Measurements from ENCODE around the gene MAPK10. TPM values are rescaled to one million over a fixed set of nuclear protein-coding genes. Genes with fewer than 3 reads are reported as not detected.

The MAPK10 gene
- polyA plus RNA-seq, 3 donors, result 0.36 TPM; not detected in 2

DNA sequence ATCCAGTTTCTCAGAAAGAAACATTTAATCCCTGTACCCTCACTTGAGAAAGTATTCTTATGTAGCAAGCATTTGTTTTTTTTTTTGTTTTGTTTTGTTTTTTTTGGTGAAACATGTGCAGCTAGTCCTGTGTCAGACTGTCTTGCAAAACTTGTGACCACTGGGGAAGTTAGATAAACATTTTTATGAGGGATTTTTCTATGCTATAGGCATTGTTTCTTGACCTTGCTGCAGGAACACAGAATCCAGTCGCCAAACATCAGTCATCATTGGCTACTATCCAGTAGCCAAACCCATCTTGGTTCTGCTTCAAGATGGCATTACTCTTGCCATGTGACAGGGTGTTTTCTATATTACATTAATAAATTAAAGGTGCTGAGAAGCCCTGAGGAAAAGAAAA, 7.7 kb upstream of the MAPK10 start:
- Mint-ChIP-seq H3K4me1 (no peaks in the 10 kb centered on the region), H3K4me3 (no peak overlapping the region), H3K27me3 (ENCODE audit: low read depth in 3 of 3) (peaks cover 0 to 2% (median 0%) of the 10 kb centered on the region in 3 donors), H3K9me3 (peaks cover 3 to 12% (median 10%) of the 10 kb centered on the region in 7 donors), H3K36me3 (no peaks in the 10 kb centered on the region), H3K27ac (no peak overlapping the region)
- Histone ChIP-seq H3K9ac (ENCODE audit: insufficient read depth, low read length, poor library complexity, severe bottlenecking) (no peak overlapping the region), H3K27me3 (ENCODE audit: control insufficient read depth in 2 of 2, insufficient read depth in 2 of 2, low read length in 2 of 2) (no peaks in the 10 kb centered on the region), H3K27ac (ENCODE audit: low read depth in 1 of 2, low read length in 2 of 2) (no peak overlapping the region), H3K4me3 (replicated peaks in 1 of 3; ENCODE audit: low read depth in 2 of 3, low read length in 3 of 3) (no peak overlapping the region), H3K79me2 (ENCODE audit: insufficient read depth, low read length) (no peaks in the 10 kb centered on the region), H4K20me1 (ENCODE audit: insufficient read depth, low read length) (no peaks in the 10 kb centered on the region), H3K9me3 (replicated peaks in 1 of 2; ENCODE audit: control insufficient read depth in 1 of 2, insufficient read depth in 1 of 2, low read length in 2 of 2) (no peaks in the 10 kb centered on the region), H2AFZ (ENCODE audit: insufficient read depth, low read depth, low read length, poor library complexity, severe bottlenecking) (no peak overlapping the region), H3K4me2 (replicated peaks; ENCODE audit: extremely low read depth, low read length, poor library complexity, severe bottlenecking) (no peak overlapping the region), H3K36me3 (replicated peaks in 1 of 2; ENCODE audit: control insufficient read depth in 1 of 2, insufficient read depth in 2 of 2, low read length in 2 of 2) (no peaks in the 10 kb centered on the region), H3K4me1 (ENCODE audit: control insufficient read depth in 1 of 2, insufficient read depth in 2 of 2, low read length in 2 of 2) (no peaks in the 10 kb centered on the region)
- WGBS (ENCODE audit: insufficient coverage), result no CpG with 5 or more reads among the region's 1 CpG
- intact Hi-C loops (cut with micrococcal nuclease), result no loop called here
- TF ChIP-seq, protein P1, sequence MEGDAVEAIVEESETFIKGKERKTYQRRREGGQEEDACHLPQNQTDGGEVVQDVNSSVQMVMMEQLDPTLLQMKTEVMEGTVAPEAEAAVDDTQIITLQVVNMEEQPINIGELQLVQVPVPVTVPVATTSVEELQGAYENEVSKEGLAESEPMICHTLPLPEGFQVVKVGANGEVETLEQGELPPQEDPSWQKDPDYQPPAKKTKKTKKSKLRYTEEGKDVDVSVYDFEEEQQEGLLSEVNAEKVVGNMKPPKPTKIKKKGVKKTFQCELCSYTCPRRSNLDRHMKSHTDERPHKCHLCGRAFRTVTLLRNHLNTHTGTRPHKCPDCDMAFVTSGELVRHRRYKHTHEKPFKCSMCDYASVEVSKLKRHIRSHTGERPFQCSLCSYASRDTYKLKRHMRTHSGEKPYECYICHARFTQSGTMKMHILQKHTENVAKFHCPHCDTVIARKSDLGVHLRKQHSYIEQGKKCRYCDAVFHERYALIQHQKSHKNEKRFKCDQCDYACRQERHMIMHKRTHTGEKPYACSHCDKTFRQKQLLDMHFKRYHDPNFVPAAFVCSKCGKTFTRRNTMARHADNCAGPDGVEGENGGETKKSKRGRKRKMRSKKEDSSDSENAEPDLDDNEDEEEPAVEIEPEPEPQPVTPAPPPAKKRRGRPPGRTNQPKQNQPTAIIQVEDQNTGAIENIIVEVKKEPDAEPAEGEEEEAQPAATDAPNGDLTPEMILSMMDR (IDR thresholded peaks at IDR 0.05), result no peak
- DNase-seq, result no peak

DNA sequence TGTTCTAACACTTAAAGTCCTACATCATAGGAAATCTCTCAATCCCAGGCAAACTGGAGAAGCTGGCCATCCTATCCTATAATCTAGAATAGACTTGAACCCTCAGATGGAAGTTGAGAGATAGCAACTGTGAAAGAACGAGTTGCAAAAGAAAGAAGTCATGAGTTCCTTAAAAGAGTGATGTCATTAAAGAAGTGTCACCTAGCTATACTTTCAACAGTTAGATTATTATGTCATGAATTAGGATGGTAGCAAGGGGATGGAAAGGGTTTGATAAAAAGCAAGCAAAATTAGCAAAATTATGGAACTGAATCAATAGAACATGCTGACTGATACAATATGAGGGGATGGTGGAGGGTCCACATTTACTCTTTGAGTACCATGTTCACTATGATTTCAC, 7.1 kb upstream of the MAPK10 start:
- Histone ChIP-seq H3K79me2 (ENCODE audit: insufficient read depth, low read length) (no peaks in the 10 kb centered on the region), H3K27me3 (ENCODE audit: control insufficient read depth in 2 of 2, insufficient read depth in 2 of 2, low read length in 2 of 2) (no peaks in the 10 kb centered on the region), H3K36me3 (replicated peaks in 1 of 2; ENCODE audit: control insufficient read depth in 1 of 2, insufficient read depth in 2 of 2, low read length in 2 of 2) (no peaks in the 10 kb centered on the region), H3K4me1 (ENCODE audit: control insufficient read depth in 1 of 2, insufficient read depth in 2 of 2, low read length in 2 of 2) (no peaks in the 10 kb centered on the region), H3K27ac (ENCODE audit: low read depth in 1 of 2, low read length in 2 of 2) (no peak overlapping the region), H3K9ac (ENCODE audit: insufficient read depth, low read length, poor library complexity, severe bottlenecking) (no peak overlapping the region), H3K4me3 (replicated peaks in 1 of 3; ENCODE audit: low read depth in 2 of 3, low read length in 3 of 3) (no peak overlapping the region), H2AFZ (ENCODE audit: insufficient read depth, low read depth, low read length, poor library complexity, severe bottlenecking) (no peak overlapping the region), H3K9me3 (replicated peaks in 1 of 2; ENCODE audit: control insufficient read depth in 1 of 2, insufficient read depth in 1 of 2, low read length in 2 of 2) (no peaks in the 10 kb centered on the region), H4K20me1 (ENCODE audit: insufficient read depth, low read length) (no peaks in the 10 kb centered on the region), H3K4me2 (replicated peaks; ENCODE audit: extremely low read depth, low read length, poor library complexity, severe bottlenecking) (no peak overlapping the region)
- H3K4me3 Mint-ChIP-seq, result no peak overlapping the region
- no peaks in the 10 kb centered on the region for H3K36me3 Mint-ChIP-seq
- H3K27me3 Mint-ChIP-seq (ENCODE audit: low read depth in 3 of 3), result peaks cover 0 to 2% (median 0%) of the 10 kb centered on the region in 3 donors
- no peaks in the 10 kb centered on the region for H3K4me1 Mint-ChIP-seq
- TF ChIP-seq, protein P1 (IDR thresholded peaks at IDR 0.05), result no peak
- intact Hi-C loops (cut with micrococcal nuclease), result no loop called here
- no CpG with 5 or more reads among the region's 1 CpG for whole genome bisulfite sequencing (ENCODE audit: insufficient coverage)
- no peak overlapping the region for H3K27ac Mint-ChIP-seq
- no peak for DNase-seq
- peaks cover 1 to 6% (median 4%) of the 10 kb centered on the region in 7 donors for H3K9me3 Mint-ChIP-seq
